Stimulated activated CD4-positive, alpha-beta T cell treated with anti-CD3 and anti-CD28 coated beads, Interleukin-12 subunit alpha, Interleukin-12 subunit beta, amount 100 ng/mL, for 4 hours (primary cell): ENCODE data around the gene CD84.
"Not testable (repeated sequence)": the region's sequence is repeated elsewhere in the genome, so short reads cannot be mapped to it uniquely, and the experiment has no call there.

Experiments
- DNase-seq: peaks from one replicate; pipeline ENCODE4 v3.0.0-alpha.2; 2020

Gene CD84

DNA sequence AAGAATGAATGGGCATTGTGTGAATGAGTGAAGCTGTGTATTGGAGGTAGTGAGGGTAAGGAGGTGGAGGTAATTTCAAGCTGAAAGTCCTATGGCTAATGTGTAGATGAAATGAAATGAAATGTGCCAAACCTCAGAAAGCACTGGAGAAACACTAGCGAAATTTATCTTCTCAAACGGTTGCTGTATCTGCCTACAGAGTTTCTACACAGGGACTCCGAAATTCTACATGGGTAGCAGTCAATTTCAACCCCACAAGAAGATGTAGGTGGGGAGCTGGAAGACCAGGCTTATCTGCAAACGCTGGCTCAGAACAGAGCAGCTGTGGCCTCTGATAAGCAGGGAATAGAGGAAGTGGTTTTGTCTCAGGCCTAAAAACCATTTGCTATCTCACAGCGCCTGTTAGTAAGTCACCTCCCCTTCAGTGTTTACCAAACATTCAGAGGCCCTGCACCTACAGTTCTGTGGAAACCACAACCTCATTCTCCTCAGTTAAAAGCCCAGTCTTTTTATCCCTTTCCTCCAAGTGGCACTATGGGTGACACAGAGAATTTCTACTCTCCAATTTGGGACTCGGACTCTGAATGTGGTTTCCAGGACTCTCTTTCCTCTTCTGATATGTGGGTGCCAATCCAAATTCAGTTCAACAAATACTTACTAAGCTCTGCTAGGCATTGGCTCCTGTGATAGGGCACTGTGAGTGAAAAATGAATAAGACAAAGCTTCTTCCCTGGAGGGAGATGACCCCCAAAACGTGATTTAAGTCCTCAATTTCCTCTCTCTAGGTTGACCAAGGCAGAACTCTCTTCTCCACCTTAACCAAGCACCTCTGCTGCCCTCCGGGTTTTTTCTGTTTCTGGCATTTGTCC, 39.1 kb downstream of the CD84 start:
- DNase-seq: peak; percentile 18

DNA sequence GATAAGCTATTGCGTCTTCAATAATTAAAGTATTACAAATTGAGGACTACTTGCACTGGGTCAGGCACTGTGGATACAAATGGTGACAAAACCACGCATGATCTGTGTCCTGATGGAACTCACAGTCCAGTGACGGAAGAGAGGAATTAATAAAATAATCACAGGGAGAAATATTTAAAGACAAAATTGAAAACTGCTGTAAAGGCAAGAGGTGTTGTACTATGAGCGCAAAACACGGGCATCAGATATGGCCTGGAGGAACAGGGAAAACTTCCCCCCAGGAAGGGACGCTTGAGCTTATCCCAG, 39.7 kb downstream of the CD84 start:
- no peak for DNase-seq

DNA sequence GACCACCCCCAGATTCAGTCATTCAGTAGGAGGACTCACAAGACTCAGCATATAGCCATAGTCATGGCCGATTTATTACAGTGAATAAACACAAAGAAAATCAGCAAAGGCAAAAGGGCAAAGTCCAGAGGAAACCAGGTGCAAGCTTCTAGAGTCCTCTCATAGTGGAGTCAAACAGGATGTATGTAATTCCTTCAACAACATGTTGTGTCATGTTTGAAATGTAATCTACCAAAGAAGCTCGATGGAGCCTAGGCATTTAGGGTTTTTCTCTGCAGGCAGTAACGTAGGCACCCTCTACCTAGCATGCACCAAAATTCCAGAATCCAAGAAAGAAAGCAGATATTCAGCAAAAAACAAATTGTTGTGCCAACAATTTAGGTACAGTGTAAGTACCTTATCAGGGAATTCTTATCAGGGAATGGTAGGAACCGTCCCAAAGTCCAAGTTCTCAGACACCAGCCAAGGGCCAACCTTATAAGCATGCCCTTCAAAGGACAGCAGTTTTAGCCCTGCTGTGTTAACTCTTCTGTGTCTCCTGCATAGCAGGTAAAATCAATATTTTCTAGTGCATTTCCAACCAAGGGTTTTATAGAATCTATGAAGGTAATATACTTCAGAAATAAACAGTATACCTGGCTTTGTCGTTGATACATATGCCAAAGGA, 40.2 kb downstream of the CD84 start:
- no peak for DNase-seq

DNA sequence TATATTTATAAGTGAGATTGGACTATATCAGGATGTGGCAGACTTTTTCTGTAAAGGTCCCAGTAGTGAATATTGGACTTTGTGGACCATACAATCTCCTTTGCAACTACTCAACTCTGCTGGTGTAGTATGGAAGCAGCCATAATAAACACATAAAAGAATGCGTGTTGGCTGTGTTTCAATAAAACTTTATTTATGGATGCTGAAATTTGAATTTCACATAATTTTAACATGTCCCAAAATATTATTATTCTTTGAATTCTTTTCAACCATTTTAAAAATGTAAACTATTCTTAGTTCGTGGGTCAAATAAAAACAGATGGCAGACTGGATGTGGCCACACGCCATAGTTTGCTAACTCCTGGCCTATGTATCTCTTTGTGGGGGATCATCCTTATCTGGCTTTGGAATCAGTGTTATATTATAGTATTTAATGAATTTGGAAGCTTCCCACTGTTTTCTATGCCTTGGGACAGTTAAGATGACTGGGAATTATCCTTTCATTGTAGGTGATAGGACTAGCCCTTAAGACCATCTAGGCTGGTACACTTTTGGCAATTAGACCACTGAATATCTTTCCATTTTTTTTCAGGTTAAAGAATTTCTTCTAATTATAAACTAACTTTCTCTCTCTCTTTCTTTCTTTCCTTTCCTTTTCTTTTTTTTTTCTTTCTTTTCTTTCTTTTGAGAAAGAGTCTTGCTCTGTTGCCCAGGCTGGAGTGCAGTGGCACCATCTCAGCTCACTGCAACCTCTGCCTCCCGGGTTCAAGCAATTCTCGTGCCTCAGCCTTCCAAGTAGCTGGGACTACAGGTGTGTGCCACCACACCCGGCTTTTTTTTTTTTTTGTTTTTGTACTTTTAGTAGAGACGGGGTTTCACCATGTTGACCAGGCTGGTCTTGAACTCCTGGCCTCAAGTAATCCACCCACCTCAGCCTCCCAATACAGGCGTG, 41.3 kb downstream of the CD84 start:
- no peak for DNase-seq

DNA sequence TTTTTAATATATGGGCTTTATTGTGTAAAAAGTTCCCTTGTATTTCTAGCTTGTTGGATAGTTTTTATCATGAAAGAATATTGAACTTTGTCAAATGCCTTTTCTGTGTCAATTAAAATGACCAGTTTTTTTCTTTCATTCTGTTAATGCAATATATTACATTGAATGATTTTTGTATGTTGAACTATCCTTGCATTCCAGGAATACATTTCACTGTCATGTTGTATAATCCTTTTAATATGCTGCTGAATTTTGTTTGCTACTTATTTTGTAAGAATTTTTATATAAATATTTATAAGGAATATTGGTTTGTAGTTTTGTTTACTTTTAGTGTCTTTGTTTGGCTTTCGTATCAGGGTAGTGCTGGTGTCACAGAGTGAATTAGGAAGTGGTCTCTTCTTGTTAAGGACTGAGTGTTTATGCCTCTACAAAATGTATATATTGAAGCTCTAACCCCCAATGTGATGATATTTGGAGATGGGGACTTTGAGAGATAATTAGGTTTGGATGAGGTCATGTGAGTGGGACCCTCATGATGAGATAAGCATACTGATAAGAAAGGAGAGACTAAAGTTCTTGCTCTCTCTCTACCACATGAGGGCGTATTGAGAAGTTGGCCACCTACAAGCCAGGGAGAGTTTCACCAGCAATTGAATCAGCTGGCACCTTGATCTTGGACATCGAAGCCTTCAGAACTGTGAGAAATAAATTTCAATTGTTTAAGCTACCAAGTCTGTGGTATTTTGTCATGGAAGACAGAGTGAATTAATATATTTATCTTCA, 44.3 kb downstream of the CD84 start:
- no peak for DNase-seq

DNA sequence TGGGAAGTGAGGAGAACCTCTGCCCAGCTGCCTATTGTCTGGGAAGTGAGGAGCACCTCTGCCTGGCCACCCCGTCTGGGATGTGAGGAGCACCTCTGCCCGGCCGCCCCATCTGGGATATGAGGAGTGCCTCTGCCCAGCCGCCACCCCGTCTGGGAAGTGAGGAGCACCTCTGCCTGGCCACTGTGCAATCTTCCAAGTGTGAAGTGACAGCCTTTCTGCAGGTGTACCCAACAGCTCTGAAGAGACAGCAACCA, 46.8 kb downstream of the CD84 start:
- not testable (repeated sequence) for DNase-seq

DNA sequence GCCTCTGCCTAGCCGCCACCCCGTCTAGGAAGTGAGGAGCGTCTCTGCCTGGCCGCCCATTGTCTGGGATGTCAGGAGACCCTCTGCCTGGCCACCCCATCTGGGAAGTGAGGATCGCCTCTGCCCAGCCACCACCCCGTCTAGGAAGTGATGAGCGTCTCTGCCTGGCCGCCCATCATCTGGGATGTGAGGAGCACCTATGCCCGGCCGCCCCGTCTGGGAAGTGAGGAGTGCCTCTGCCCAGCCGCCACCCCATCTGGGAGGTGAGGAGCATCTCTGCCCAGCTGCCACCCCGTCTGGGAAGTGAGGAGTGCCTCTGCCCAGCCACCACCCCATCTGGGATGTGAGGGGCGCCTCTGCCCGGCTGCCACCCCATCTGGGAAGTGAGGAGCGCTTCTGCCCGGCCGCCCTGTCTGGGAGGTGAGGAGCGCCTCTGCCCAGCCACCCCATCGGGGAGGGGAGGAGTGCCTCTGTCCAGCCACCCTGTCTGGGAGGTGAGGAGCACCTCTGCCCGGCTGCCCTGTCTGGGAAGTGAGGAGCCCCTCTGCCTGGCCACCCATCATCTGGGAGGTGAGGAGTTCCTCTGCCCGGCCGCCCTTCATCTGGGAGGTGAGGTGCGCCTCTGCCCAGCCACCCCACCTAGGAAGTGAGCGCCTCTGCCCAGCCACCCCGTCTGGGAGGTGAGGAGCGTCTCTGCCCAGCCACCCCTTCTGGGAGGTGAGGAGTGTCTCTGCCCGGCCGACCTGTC, 47.3 kb downstream of the CD84 start:
- DNase-seq: not testable (repeated sequence)

DNA sequence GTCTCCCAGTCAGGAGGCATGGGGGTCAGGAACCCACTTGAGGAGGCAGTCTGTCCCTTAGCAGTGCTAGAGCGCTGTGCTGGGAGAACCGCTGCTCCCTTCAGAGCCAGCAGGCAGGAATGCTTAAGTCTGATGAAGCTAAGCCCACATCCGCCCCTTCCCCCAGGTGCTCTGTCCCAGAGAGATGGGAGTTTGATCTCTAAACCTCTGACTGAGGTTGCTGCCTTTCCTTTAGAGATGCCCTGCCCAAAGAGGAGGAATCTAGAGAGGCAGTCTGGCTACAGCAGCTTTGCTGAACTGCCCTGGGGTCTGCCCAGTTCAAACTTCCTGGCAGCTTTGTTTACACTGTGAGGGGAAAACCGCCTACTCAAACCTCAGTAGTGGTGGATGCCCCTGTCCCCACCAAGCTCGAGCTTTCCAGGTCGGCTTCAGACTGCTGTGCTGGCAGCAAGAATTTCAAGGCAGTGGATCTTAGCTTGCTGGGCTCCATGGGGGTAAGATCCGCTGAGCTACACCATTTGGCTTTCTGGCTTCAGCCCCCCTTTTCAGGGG, 49.8 kb downstream of the CD84 start:
- DNase-seq: not testable (repeated sequence)

DNA sequence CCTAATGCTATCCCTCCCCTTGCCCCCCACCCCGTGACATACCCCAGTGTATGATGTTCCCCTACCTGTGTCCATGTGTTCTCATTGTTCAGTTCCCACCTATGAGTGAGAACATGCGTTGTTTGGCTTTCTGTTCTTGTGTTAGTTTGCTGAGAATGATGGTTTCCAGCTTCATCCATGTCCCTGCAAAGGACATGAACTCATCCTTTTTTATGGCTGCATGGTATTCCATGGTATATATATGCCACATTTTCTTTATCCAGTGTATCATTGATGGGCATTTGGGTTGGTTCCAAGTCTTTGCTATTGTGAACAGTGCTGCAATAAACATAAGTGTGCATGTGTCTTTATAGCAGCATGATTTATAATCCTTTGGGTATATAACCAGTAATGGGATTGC, 55.5 kb downstream of the CD84 start:
- not testable (repeated sequence) for DNase-seq

DNA sequence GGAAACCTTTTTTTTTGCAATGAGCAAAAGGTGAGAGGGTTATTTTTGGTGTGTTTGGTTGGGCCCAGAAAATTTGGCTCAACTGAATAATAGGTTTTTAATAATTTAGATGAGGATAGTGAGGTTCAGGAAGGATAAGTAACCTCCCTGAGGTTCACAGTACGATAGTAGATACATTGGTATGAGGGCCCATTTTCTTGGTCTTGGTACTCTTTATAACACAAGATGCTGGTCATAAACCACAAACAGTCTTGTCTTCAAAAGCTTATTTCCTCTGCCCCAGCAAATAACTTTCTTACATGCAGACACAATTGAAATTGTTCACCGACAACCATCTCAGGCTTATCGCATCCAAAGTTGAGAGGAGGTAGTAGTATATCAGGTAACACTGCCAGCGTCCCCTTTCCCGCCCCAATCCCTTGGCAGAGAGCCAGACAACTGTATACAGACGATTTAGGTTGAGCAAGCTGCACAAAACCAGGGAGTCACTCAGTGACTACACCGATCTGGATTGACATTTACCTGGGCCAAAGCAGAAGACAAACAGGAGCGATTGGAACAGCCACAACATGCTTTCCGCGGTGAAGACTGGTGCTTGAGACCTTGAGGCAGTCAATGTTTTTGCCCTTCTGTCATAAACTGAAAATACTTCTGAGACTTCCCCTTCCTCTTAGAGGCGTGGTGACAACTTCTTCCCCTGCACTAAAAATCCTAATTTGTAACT, 56.5 kb downstream of the CD84 start, which contains the start of gene SLAMF6:
Gene SLAMF6, minus strand, starts transcription at position 634 of the 724 bp plus-strand sequence. Its CDS starts 63 bp downstream, at position 571.
- DNase-seq: peak; percentile 25

DNA sequence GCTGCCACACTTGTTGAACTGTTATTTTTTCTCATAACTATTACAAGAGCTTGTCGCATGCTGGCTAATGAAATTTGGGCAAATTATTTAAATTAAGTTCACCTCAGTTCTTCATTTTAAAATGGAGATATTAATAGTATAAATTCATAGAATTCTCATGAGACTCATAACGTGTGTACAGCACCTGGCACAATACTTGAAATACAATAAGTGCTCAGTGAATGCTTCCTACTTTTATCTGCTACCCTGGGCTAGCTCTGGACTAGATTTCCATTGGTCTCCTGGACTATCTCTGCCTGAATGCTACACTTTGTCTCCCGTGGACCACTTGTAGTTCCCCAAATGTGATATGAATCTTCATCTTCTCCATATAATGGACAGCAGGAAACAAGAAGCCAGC, 57.2 kb downstream of the CD84 start:
- no peak for DNase-seq

DNA sequence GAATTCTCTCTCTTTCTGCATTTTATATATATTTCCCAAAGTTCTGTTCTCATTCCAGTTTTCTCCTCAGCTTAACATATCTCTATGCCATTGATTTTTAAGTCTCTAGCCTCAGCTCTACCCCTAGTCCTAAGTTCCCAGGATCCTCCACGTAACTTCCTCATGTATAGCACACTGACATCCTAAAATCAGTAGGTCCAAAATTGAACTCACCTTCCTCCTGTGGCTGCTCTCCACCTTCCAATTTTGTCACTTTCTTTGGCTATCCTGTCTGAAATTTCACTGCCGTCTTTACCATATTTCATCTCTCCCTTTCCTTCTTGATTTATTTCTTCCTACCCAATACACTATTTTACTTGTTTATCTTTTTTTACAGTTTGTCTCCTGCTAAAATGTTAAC, 57.7 kb downstream of the CD84 start:
- DNase-seq: no peak

DNA sequence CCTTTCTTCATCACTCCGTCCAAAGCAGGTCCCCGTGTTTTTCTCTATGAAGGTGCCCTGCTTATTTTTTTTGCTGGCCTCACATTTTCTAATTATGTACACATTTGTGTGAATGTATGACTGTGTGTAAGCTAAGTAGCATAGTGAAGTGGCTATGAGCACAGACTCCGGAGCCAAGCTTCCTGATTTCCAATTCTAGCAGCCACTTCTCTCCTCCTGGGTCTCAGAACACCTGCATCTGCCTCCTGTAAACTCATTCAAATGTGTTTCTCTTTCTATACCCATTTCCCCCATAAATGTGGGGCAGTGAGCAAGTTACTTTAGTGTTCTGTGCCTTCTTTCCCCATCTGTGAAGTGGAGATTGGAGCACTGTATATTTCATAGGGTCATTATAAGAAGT, 58.3 kb downstream of the CD84 start:
- no peak for DNase-seq

DNA sequence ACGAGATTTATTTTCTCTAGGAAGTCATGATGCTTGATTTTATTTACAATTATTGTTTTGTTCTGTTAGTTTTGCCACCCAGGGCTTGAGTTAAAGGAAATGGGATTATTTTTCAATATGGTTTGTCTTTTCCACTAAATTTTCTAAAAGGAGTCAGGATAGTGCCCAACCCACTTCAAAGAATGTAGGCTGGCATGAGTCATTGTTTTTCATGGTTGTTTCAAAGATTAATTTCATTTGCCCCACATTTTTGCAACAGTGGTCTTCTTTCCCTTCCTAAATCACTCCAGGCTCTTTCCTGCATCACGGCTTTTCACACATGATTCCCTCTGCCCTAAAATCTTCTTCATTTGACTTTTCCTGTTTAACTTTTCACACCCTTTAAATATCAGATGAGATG, 58.7 kb downstream of the CD84 start:
- DNase-seq: no peak

DNA sequence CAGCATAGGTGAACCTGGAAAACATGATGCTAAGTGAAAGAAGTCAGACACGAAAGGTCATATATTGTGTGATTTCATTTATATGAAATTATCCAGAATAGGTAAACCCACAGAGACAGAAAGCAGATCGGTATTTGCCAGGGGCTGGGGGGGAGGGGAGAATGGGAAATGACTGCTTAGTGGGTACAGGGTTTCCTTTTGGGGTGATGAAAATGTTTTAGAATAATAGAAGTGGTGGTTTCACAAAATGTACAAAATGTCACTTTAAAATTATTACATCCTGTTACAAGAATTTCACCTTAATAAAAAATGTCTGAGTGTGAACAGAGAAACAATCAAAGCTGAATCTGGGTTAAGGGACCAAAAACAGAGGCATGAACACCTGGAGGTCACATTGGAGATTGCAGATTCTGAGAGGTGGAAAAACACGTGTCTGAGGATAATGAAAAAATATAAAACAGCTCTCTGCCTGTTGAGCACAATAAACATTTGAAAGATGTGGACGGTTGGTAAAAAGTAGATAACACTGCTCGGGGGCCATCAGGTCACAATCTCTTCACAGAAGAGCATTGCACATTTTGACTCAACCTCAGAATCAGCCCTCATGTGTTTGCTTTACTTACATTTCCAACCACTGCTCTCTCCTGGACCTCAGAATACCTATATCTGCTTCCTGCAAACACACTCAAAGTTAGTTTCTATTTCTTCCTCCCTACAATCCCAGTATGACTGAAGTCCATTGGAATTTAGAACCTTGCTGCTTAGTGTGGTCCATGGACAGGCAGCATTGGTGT, 59.5 kb downstream of the CD84 start:
- no peak for DNase-seq

DNA sequence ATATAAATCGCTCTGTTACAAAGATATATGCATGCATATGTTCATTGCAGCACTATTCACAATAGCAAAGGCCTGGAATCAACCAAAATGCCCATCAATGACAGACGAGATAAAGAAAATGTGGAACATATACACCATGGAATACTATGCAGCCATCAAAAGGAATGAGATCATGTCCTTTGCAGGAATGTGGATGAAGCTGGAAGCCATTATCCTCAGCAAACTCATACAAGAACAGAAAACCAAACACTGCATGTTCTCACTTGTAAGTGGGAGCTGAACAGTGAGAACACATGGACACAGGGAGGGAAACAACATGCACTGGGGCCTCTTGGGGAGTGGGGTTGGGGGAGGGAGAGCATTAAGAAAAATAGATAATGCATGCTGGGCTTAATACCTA, 61.8 kb downstream of the CD84 start:
- DNase-seq: not testable (repeated sequence)

DNA sequence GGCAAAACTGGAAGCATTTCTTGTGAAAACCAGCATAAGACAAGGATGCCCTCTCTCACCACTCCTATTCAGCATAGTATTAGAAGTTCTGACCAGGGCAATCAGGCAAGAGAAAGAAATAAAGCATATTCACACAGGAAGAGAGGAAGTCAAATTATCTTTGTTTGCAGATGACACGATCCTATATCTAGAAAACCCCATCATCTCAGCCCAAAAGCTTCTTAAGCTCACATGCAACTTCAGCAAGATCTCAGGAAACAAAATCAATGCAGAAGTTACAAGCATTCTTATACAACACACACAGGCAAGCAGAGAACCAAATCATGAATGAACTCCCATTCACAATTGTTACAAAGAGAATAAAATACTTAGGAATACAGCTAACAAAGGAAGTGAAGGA, 63.4 kb downstream of the CD84 start:
- DNase-seq: not testable (repeated sequence)

DNA sequence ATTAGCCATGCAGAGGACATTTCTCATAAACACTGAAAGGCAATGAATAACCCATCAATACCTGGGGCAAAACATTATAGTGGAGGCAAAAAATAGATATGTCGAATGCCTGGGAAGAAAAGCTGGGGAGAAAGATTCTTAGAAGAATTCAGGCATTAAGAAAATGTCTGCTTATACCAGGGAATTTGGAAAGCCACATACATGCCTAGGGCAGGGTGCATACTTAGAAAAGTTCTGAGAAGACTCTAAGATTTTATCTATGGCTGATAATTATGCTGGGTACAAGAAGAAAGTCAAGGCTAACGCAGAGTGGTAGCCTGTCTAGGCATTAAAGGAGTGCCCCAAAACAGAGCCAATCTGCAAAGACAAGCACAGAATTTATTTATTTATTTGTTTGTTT, 74.6 kb downstream of the CD84 start:
- DNase-seq: no peak

DNA sequence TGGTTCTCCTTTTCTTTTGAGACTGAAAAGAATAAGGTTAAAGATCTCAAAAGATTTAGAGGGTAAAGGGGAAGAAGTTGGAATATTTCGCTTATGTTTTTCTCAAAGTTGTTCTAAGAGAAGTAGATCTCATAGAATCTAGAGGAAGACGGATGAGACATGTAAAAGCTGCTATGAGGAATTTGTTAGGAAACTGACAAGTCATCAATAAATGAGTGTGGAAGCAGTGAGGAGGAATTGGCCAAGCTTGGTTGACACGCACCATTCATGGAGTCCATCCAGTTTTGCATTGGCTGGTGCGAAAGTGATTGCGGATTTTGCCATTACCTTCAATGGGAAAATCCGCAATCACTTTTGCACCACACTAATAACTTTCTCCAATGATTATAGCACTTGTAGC, 76.2 kb downstream of the CD84 start:
- no peak for DNase-seq

DNA sequence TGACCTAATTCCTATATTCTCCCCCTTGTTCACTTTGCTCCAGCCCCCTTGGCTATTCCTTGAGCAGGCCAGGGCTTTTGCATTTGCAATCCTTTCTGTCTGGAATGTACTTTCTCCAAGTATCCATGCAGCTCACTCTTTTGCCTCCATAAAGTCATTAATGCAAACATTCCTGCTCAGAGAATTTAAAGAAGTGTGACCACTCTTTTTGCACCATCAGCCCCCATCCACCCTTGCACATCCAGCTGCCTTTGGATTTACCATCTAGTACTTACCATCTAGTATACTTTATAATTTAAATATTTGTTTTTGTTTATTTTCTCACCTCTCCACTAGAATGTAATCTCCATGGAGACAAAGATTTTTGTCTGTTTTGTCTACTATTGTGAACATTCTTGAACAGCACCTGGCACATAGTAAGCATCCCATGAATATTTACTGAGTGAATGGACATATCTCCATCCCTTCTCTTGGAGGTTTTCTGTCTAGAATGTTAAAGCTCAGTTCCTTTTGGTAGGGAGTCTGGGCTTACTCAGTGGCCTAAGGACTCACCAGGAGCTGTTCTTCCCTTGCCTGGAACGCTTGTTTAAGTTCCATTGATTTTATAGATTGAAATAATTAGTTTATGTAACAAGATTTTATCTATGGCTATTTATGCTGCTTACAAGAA, 78.8 kb downstream of the CD84 start:
- DNase-seq: no peak
